HG03135 (cell line): ENCODE results near the gene FAM72C.
"Not testable (repeated sequence)": the region's sequence is repeated elsewhere in the genome, so short reads cannot be mapped to it uniquely, and the experiment has no call there.

Experiments used
- ATAC-seq: cut with Tn5 transposase; IDR thresholded peaks from one replicate; pipeline ENCODE4 v1.9.1; 2021; ENCODE audit warnings: mild to moderate bottlenecking, moderate library complexity; ENCODE audit not compliant: unreplicated experiment

FAM72C gene

DNA sequence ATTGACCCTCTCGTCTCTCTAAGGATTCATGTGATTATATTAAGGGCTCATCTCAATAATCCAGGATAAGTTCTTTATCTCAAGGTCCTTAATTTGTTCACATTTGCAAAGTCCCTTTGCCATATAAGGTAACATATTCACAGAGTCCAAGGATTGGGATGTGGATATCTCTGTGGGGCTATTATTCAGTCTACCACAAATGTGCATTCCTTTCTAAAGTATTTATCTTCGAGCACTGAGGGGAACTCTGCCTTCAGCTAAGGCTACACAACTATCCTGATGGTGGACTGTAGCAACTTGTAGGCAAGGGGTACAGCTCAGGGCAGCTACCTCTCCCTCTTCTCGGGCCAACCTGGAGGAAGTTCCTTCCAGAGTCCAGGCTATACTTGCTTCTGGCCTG, 53.2 kb downstream of the FAM72C start:
- ATAC-seq, result not testable (repeated sequence)

DNA sequence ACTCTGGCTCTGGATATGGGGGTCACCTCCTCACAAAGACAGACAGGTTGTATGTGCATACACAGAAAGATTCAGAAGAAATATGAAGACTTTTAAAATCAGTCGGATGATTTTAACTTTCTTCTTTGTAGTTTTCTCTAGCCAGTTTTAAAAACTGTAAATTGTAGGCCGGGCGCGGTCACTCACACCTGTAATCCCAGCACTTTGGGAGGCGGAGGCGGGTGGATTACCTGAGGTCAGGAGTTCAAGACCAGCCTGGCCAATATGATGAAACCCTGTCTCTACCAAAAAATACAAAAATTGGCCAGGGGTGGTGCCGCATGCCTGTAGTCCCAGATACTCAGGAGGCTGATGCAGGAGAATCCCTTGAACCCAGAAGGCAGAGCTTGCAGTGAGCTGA, 58.1 kb downstream of the FAM72C start:
- ATAC-seq, result not testable (repeated sequence)
